Subcutaneous adipose tissue (tissue), 4 donors: ENCODE results near the gene RNF4. TPM values are rescaled to one million over a fixed set of nuclear protein-coding genes. Genes with fewer than 3 reads are reported as not detected.

ENCODE experiments used
- total RNA-seq, 4 donors: library from RNA; depleted of rRNA; stranded (reverse); fragments of >200 nt; gene quantifications; one replicate each; pipeline ENCODE4 v1.1.0, GENCODE V29; 2016
- TF ChIP-seq, protein P1 (sequence below): fragments of 450-650 bp; IDR thresholded peaks from one replicate; pipeline ENCODE4 v1.5.1; 2016; ENCODE audit warnings: low read depth, mild to moderate bottlenecking, control low read depth, antibody characterized with exemption, moderate library complexity

The RNF4 gene
- total RNA-seq, 4 donors from 2014 or later: 33.6 to 48.4 (median 38.3) TPM

DNA sequence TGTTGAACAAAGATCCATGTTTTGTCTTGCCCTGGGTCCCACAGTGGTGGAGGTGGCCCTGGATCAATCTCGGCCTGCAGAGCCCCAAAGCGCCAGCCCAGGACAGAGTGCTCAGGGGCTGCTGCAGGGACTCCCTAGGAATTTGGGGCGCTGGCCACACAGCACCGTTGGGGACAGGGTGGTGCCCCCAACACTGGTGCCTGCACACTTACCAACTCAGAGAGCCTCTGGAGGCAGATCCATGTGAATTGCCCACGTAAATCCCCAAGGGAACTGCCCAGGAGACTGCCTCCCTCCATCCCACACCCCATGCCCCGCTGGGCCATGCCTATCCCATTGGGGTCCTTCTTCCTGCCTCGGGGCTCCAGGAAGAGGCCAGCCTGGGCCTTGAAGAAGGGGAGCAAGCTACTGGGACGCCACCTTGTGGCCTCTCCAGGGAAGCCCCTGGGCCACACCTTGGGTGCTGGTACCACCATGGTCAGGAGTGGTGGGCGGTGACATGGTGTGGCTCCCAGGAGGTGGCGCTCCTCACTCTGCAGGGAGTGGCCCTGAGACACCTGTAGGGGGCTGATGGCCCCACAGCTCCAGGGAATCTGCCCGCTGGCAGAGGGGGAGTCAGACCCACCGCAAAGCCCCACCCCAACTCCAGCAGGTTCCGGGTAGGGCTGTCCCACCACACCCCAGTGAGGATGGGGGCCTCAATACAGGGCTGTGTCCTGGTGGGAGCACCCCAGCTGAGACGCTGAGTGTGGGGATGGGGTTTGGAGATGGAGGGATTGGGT, 27.3 kb upstream of the RNF4 start:
- TF ChIP-seq, protein P1, sequence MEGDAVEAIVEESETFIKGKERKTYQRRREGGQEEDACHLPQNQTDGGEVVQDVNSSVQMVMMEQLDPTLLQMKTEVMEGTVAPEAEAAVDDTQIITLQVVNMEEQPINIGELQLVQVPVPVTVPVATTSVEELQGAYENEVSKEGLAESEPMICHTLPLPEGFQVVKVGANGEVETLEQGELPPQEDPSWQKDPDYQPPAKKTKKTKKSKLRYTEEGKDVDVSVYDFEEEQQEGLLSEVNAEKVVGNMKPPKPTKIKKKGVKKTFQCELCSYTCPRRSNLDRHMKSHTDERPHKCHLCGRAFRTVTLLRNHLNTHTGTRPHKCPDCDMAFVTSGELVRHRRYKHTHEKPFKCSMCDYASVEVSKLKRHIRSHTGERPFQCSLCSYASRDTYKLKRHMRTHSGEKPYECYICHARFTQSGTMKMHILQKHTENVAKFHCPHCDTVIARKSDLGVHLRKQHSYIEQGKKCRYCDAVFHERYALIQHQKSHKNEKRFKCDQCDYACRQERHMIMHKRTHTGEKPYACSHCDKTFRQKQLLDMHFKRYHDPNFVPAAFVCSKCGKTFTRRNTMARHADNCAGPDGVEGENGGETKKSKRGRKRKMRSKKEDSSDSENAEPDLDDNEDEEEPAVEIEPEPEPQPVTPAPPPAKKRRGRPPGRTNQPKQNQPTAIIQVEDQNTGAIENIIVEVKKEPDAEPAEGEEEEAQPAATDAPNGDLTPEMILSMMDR: no peak

DNA sequence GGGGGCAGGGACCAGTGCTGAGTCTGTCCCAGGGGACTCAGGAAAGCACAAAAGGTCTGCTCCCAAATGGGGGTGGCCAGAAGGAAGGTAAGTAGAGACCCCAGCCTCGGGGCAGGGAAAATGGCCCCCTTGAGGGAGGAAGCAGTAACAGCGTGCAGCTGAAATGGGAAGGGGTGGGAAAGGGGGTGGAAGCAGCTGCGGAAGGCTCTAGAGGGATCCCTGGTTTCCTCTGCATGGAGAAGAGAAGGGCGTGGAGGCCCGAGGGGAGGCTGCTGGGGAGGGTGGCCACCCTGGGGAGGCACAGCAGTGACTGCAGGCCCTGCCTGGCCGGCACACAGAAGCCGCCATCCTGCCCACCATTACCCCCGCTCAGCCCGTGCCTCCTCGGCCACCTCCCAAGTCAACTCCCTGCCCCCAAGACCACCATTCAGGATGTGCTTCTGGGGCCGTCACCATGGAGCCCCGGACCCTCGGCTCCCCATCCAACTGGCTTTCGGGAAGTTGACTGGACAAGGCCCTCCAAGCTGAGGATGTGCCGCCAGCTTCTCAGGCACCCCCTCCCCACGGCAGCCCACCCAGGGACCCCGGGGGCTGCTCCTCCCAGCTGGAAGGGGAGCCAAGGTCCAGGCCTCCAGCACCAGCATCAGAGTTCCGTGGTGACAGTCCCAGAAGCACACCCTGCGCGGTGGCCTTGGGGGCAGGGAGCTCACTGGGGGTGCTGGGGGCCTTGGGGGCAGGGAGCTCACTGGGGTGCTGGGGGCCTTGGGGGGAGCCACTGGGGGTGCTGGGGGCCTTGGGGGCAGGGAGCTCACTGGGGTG, 26.5 kb upstream of the RNF4 start:
- TF ChIP-seq, protein P1: no peak

DNA sequence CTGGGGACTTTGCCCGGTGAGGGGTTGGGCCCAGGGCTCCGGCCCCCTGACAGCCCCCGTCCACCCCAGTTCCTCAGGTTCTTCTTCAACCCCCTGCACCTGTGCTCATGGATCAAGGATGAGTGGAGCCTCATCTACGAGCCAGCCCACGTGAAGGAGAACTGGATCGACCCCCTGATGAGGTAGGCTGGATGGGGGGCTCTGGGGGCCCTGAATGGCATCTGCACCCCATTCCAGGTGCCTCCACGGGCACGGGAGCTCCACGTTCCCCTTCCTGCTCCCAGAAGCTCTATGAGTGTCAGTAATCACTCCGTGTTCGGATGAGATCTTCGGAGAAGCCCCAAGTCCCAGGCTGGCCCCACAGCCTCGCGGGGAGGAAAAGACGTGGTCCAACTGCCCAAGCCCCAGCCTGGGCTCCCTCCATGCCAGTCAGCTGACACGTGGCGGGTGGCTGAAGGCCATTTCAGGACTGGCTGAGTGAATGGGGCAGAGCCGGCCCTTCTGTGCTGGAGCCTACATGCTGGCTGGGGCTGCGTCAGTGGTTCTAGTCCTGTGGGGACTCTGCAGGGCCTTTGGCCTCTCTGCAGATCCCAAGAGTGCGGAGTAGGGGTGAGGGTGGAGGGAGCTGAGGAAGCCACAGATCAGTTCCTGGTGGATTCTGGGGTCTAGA, 25.7 kb upstream of the RNF4 start:
- TF ChIP-seq, protein P1: no peak

DNA sequence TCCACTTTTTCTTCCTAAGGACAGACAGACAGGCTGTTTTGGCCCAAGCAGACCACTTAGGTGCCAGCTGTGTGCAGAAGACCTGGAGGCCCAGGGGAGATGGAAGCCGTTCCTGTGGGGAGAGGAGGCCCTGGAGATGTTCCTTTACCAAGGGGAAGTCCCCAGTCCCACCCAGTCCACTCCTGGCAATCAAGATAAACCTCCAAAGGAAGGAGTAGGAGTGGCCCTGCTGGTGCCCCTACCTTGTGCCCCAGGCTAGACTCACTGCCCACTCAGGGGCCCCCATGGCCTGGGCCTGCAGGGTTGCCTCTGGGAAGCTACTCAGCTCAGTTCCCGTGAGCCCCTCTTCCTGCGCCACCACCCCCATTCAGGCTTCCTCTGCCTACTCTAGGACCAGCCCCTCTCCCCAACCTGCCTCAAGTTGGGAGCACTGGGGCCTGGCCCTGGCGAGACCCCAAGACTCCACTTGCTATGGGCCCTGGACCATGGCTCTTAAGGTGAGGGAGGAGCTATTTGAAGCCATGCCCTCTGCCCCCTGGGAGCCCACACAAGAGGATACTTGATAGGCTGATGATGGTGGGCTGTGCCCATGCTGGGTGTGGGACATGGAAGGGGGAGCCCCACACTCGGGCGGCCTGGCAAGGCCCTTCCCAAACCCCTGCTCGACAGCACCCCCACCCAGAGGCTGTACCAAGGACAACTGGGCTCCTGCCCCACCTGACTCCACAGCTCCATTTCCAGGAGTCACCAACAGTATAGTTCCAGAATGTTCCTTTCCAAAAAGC, 24.8 kb upstream of the RNF4 start:
- TF ChIP-seq, protein P1: no peak

DNA sequence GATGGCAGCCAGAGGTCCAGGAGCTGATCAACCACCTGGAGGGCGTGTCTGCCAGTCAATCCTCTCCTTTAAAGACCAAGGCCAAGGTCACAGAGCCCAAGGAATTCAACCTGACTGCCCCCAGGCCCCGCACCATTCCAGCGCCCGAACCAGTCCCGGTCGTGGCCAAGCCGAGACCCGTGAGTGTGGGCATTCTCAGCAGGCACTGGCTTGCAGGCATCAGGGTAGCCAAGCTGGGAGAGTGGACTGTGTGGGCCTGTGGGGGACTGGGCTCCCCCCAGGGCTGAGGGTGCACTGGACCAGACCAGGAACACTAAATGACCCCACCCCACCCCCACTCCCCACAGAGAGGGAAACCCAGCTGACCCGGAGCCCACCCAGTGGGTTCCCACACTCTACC, 23.8 kb upstream of the RNF4 start:
- TF ChIP-seq, protein P1: no peak

DNA sequence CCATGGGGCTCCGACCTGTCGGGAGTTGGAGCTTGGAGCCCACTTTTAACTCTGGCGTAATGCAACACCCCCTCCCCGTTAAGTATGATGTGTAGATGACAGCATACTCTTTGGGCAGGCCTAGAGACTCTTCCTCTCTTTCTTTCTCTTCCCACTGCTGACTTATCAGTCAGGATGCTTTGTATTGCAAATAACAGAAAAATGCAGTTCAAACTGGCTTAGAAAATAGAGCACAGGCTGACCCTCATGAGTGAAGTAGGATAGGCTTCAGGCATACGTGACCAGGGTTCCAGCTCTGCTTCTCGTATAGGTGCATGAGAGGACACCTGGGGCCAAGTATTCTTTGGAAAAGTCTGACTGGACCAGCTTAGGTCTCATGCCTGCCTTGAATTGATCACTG, 23.3 kb upstream of the RNF4 start:
- TF ChIP-seq, protein P1: no peak
